ENCODE data around the gene MIEN1.
"Not testable (repeated sequence)": the region's sequence is repeated elsewhere in the genome, so short reads cannot be mapped to it uniquely, and the experiment has no call there.

MIEN1 gene

GRCh38 chr17:39705786-39706348, 24.5 kb downstream of the MIEN1 start:
- Histone ChIP-seq H3K9ac (ENCODE audit: low read depth, low read length) (no peak overlapping the region), H3K9me3 (ENCODE audit: control insufficient read depth, insufficient read depth, low read length) (no peaks in the 10 kb centered on the region), H3K4me1 (ENCODE audit: insufficient read depth, low read length) (peaks cover 22% of the 10 kb centered on the region), H3K36me3 (ENCODE audit: insufficient read depth, low read length) (peaks cover 17% of the 10 kb centered on the region; the same call in 1 of the 2 replicates)

- no peak overlapping the region for H3K9ac ChIP-seq (ENCODE audit: low read depth, low read length)
- peaks cover 22% of the 10 kb centered on the region for H3K4me1 ChIP-seq (ENCODE audit: insufficient read depth, low read length)
- peaks cover 10% of the 10 kb centered on the region; the same call in 1 of the 2 replicates for H3K36me3 ChIP-seq (ENCODE audit: insufficient read depth, low read length)
- no peaks in the 10 kb centered on the region for H3K9me3 ChIP-seq (ENCODE audit: control insufficient read depth, insufficient read depth, low read length)
Observed at GRCh38 chr17:39704821-39705551, 25.3 kb downstream of the MIEN1 start.

- peaks cover 22% of the 10 kb centered on the region for H3K4me1 ChIP-seq (ENCODE audit: insufficient read depth, low read length)
- H3K9me3 ChIP-seq (ENCODE audit: control insufficient read depth, insufficient read depth, low read length): no peaks in the 10 kb centered on the region
- H3K36me3 ChIP-seq (ENCODE audit: insufficient read depth, low read length): peaks cover 7% of the 10 kb centered on the region; the same call in 1 of the 2 replicates
- no peak overlapping the region for H3K9ac ChIP-seq (ENCODE audit: low read depth, low read length)
Observed at GRCh38 chr17:39703913-39704312, 26.4 kb downstream of the MIEN1 start.

- Histone ChIP-seq H3K9me3 (ENCODE audit: control insufficient read depth, insufficient read depth, low read length) (no peaks in the 10 kb centered on the region), H3K9ac (ENCODE audit: low read depth, low read length) (no peak overlapping the region), H3K4me1 (ENCODE audit: insufficient read depth, low read length) (peaks cover 22% of the 10 kb centered on the region), H3K36me3 (ENCODE audit: insufficient read depth, low read length) (peaks cover 7% of the 10 kb centered on the region; the same call in 1 of the 2 replicates)
Observed at GRCh38 chr17:39702901-39703893, 27.1 kb downstream of the MIEN1 start.

GRCh38 chr17:39701784-39702422, 28.4 kb downstream of the MIEN1 start:
- Histone ChIP-seq H3K9ac (ENCODE audit: low read depth, low read length) (peak overlapping the region; percentile 91; the same call in 1 of the 2 replicates), H3K36me3 (ENCODE audit: insufficient read depth, low read length) (no peaks in the 10 kb centered on the region), H3K4me1 (ENCODE audit: insufficient read depth, low read length) (peaks cover 22% of the 10 kb centered on the region)

GRCh38 chr17:39701012-39701783, 29.1 kb downstream of the MIEN1 start:
- Histone ChIP-seq H3K9ac (ENCODE audit: low read depth, low read length) (peak overlapping the region; percentile 91; the same call in 1 of the 2 replicates), H3K36me3 (ENCODE audit: insufficient read depth, low read length) (no peaks in the 10 kb centered on the region), H3K4me1 (ENCODE audit: insufficient read depth, low read length) (peaks cover 30% of the 10 kb centered on the region), H3K9me3 (ENCODE audit: control insufficient read depth, insufficient read depth, low read length) (no peaks in the 10 kb centered on the region)

More at GRCh38 chr17:39701784-39702422, 28.4 kb downstream of the MIEN1 start:
- no peaks in the 10 kb centered on the region for H3K9me3 ChIP-seq (ENCODE audit: control insufficient read depth, insufficient read depth, low read length)

GRCh38 chr17:39700148-39700987, 30.0 kb downstream of the MIEN1 start:
- Histone ChIP-seq H3K36me3 (ENCODE audit: insufficient read depth, low read length) (no peaks in the 10 kb centered on the region), H3K9me3 (ENCODE audit: control insufficient read depth, insufficient read depth, low read length) (no peaks in the 10 kb centered on the region), H3K9ac (ENCODE audit: low read depth, low read length) (peak overlapping the region; percentile 91), H3K4me1 (ENCODE audit: insufficient read depth, low read length) (peaks cover 35% of the 10 kb centered on the region)

GRCh38 chr17:39699818-39700147, 30.5 kb downstream of the MIEN1 start, which contains the start of gene ERBB2:
Gene ERBB2 (plus strand): TSS chr17:39700064. CDS start chr17:39700239, 175 bp downstream.
- no peaks in the 10 kb centered on the region for H3K9me3 ChIP-seq (ENCODE audit: control insufficient read depth, insufficient read depth, low read length)
- peak within 1 kb of the TSS; percentile 91 for H3K9ac ChIP-seq (ENCODE audit: low read depth, low read length)
- H3K4me1 ChIP-seq (ENCODE audit: insufficient read depth, low read length): peaks cover 38% of the 10 kb centered on the region

DNA sequence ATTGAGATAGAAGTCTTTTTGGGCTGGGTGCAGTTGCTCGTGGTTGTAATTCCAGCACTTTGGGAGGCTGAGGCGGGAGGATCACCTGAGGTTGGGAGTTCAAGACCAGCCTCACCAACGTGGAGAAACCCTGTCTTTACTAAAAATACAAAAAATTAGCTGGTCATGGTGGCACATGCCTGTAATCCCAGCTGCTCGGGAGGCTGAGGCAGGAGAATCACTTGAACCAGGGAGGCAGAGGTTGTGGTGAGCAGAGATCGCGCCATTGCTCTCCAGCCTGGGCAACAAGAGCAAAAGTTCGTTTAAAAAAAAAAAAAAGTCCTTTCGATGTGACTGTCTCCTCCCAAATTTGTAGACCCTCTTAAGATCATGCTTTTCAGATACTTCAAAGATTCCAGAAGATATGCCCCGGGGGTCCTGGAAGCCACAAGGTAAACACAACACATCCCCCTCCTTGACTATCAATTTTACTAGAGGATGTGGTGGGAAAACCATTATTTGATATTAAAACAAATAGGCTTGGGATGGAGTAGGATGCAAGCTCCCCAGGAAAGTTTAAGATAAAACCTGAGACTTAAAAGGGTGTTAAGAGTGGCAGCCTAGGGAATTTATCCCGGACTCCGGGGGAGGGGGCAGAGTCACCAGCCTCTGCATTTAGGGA, 31.0 kb downstream of the MIEN1 start:
- Histone ChIP-seq H3K9ac (ENCODE audit: low read depth, low read length) (peak overlapping the region; percentile 91), H3K4me1 (ENCODE audit: insufficient read depth, low read length) (peaks cover 41% of the 10 kb centered on the region)
- not testable (repeated sequence) for H3K9me3 ChIP-seq (ENCODE audit: control insufficient read depth, insufficient read depth, low read length); H3K36me3 ChIP-seq (ENCODE audit: insufficient read depth, low read length)

More at GRCh38 chr17:39699818-39700147, 30.5 kb downstream of the MIEN1 start, which contains the start of gene ERBB2:
- H3K36me3 ChIP-seq (ENCODE audit: insufficient read depth, low read length): no peaks in the 10 kb centered on the region

GRCh38 chr17:39697961-39698360, 32.4 kb downstream of the MIEN1 start:
- no peak overlapping the region for H3K9ac ChIP-seq (ENCODE audit: low read depth, low read length)
- no peaks in the 10 kb centered on the region for H3K9me3 ChIP-seq (ENCODE audit: control insufficient read depth, insufficient read depth, low read length)
- no peaks in the 10 kb centered on the region for H3K36me3 ChIP-seq (ENCODE audit: insufficient read depth, low read length)
- H3K4me1 ChIP-seq (ENCODE audit: insufficient read depth, low read length): peaks cover 34% of the 10 kb centered on the region

GRCh38 chr17:39696731-39697130, 33.6 kb downstream of the MIEN1 start:
- Histone ChIP-seq H3K36me3 (ENCODE audit: insufficient read depth, low read length) (no peaks in the 10 kb centered on the region), H3K9me3 (ENCODE audit: control insufficient read depth, insufficient read depth, low read length) (no peaks in the 10 kb centered on the region), H3K9ac (ENCODE audit: low read depth, low read length) (no peak overlapping the region), H3K4me1 (ENCODE audit: insufficient read depth, low read length) (peaks cover 26% of the 10 kb centered on the region)

GRCh38 chr17:39695089-39695474, 35.2 kb downstream of the MIEN1 start:
- Histone ChIP-seq H3K9ac (ENCODE audit: low read depth, low read length) (no peak overlapping the region), H3K4me1 (ENCODE audit: insufficient read depth, low read length) (peaks cover 24% of the 10 kb centered on the region), H3K9me3 (ENCODE audit: control insufficient read depth, insufficient read depth, low read length) (no peaks in the 10 kb centered on the region), H3K36me3 (ENCODE audit: insufficient read depth, low read length) (no peaks in the 10 kb centered on the region)

Measured in ES-I3 (cell line).